Esophagus muscularis mucosa (tissue), 4 donors: ENCODE data around the gene PNPLA7.

ENCODE experiments used
- EP300 ChIP-seq: sonication (generic); formaldehyde crosslinking; IDR thresholded peaks from one replicate; pipeline ENCODE4 v1.6.1; 2017; ENCODE audit warnings: antibody characterized with exemption
- POLR2A ChIP-seq: fragments of 450-650 bp; IDR thresholded peaks from one replicate; pipeline ENCODE4 v1.6.1; 2017; ENCODE audit warnings: antibody characterized with exemption, moderate library complexity, mild to moderate bottlenecking, low read depth
- POLR2AphosphoS5 ChIP-seq, 2 donors: sonication (generic); formaldehyde crosslinking; IDR thresholded peaks; one replicate each; pipeline ENCODE4 v1.6.1; 2017; ENCODE audit warnings: antibody characterized with exemption in 2 of 2
- TF ChIP-seq, protein P1 (sequence below), 3 experiments: fragments of 200-600 bp in 2 of 3; fragments of 450-650 bp in 1 of 3; sonication (generic) in 2 of 3; IDR thresholded peaks; one replicate each; pipeline ENCODE4 v1.5.1; 2017 to 2019; ENCODE audit warnings: antibody characterized with exemption in 3 of 3, mild to moderate bottlenecking in 2 of 3, moderate library complexity in 1 of 3

DNA sequence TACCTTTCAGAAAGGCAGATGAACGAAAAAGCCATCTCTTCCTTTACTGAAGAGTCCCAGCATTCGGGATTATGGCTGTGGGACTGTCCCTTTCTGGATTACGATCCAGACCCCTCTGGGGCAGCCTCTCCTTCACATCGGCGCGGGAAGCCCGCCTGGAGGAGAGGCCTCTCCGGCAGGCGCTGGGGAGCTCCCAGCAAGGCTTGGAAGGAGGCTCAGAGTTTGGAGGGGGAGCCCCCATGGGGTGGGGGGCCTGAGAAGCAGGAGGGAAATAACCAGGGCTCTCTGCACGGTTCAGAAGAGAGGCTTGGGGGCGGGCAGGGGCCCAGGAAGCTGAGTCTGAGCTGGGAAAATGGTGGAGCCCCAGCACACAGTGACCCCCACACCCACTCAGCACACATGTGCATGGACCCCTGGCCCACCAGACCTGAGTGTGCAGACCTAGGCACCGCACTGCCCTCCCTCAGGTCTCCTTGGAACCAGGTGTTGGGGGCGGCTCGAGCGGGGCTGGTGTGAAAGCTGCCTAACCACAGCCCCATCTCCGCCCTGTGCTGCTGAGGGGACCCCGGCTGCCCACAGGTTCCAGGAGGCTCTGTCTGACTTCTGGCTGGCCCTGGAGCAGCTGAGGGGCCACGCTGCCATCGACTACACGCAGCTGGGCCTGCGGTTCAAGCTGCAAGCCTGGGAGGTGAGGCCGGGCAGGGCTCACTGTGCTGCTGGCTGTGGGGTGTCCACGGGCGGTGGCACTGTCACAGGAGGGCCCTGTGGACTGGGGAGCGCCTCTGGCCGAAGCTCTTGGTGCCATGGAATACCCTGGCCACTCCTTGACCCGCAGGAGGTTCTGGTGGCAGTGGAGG is 122.5 kb downstream of the PNPLA7 start:
- TF ChIP-seq, protein P1, sequence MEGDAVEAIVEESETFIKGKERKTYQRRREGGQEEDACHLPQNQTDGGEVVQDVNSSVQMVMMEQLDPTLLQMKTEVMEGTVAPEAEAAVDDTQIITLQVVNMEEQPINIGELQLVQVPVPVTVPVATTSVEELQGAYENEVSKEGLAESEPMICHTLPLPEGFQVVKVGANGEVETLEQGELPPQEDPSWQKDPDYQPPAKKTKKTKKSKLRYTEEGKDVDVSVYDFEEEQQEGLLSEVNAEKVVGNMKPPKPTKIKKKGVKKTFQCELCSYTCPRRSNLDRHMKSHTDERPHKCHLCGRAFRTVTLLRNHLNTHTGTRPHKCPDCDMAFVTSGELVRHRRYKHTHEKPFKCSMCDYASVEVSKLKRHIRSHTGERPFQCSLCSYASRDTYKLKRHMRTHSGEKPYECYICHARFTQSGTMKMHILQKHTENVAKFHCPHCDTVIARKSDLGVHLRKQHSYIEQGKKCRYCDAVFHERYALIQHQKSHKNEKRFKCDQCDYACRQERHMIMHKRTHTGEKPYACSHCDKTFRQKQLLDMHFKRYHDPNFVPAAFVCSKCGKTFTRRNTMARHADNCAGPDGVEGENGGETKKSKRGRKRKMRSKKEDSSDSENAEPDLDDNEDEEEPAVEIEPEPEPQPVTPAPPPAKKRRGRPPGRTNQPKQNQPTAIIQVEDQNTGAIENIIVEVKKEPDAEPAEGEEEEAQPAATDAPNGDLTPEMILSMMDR (IDR thresholded peaks at IDR 0.05), result no peak
- TF ChIP-seq POLR2AphosphoS5 (IDR thresholded peaks at IDR 0.05), result no peak
- no peak for TF ChIP-seq POLR2A
- TF ChIP-seq EP300, result no peak
